Choroid plexus epithelial cell (primary cell): Measurements from ENCODE around the gene PARD3B.

ENCODE experiments used
- DNase-seq: peaks from one replicate; pipeline ENCODE4 v3.0.0-alpha.2; 2010; ENCODE audit warnings: low read depth
- H3K4me3 ChIP-seq: 2 replicates; pipeline ENCODE4 v1.5.1; 2011; ENCODE audit warnings: low read depth, mild to moderate bottlenecking, control low read depth, low read length, moderate library complexity
- CTCF ChIP-seq: conservative IDR thresholded peaks from 2 replicates; pipeline ENCODE4 v1.5.1; 2011; ENCODE audit warnings: low read depth, mild to moderate bottlenecking, control low read depth, inconsistent platforms, low read length, moderate library complexity

The PARD3B gene

GRCh38 chr2:205193125-205193835, 648.0 kb downstream of the PARD3B start:
- no peak for DNase-seq
- no peak for TF ChIP-seq CTCF
- H3K4me3 ChIP-seq, result no peak overlapping the region

- no peak overlapping the region for H3K4me3 ChIP-seq
- no peak for DNase-seq
- no peak for TF ChIP-seq CTCF
These were observed 648.6 kb downstream of the PARD3B start for GRCh38 chr2:205193836-205194228.

GRCh38 chr2:205197468-205198139, 652.3 kb downstream of the PARD3B start:
- no peak for DNase-seq
- no peak for TF ChIP-seq CTCF
- no peak overlapping the region for H3K4me3 ChIP-seq

- DNase-seq, result peak; percentile 58
- no peak for TF ChIP-seq CTCF
- no peak overlapping the region for H3K4me3 ChIP-seq
These were observed 652.9 kb downstream of the PARD3B start for GRCh38 chr2:205198140-205198525.

GRCh38 chr2:205199165-205199850, 654.0 kb downstream of the PARD3B start:
- no peak for TF ChIP-seq CTCF
- no peak for DNase-seq
- no peak overlapping the region for H3K4me3 ChIP-seq

GRCh38 chr2:205210494-205210893, 665.2 kb downstream of the PARD3B start:
- DNase-seq, result no peak
- TF ChIP-seq CTCF, result no peak
- H3K4me3 ChIP-seq, result no peak overlapping the region

GRCh38 chr2:205212357-205212756, 667.1 kb downstream of the PARD3B start:
- H3K4me3 ChIP-seq, result no peak overlapping the region
- no peak for DNase-seq
- TF ChIP-seq CTCF, result no peak
